ENCODE data around the gene SERPINB2. TPM values are rescaled to one million over a fixed set of nuclear protein-coding genes. Genes with fewer than 3 reads are reported as not detected.

Gene SERPINB2
- total RNA-seq, 1 experiment from 2014 or later, result not detected

DNA sequence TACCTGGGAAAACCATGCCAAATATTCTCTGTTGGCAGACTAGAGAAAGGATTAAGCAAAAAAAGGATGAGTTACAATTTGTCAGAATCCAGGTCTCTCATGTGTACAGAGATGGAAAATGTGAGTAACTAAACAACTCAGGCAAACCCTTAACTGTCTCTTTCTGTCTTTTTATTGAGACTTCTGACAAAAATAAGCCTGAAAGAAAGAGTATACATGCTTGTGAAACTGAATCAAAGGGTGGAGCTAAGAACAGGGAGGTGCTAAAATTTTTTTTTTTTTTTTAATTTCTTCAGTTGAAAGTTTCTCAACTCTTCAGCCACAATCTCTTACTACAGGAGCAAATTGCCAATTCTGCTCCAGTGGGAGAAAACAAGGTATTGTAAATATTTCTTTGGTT, 20.2 kb downstream of the SERPINB2 start, which contains the start of gene SERPINB10:
TSS of gene SERPINB10 (plus strand) at position 295 of the 400 bp plus-strand sequence. CDS start 7,553 bp downstream, outside the sequence.
- no peak for ATAC-seq
- Mint-ChIP-seq H3K27ac (no peak within 1 kb of the TSS), H3K9me3 (peaks cover 17% of the 10 kb centered on the region), H3K27me3 (ENCODE audit: low read depth) (no peaks in the 10 kb centered on the region), H3K4me3 (no peak within 1 kb of the TSS), H3K4me1 (peaks cover 13% of the 10 kb centered on the region), H3K36me3 (peaks cover 11% of the 10 kb centered on the region)
- no peak for DNase-seq (ENCODE audit: low spot score)
- no peak for TF ChIP-seq ZNF219 (CRISPR knock-in tag; IDR thresholded peaks at IDR 0.05; ENCODE audit: borderline replicate concordance)
- no peak for TF ChIP-seq ZNF232 (CRISPR knock-in tag; IDR thresholded peaks at IDR 0.05)
- TF ChIP-seq, protein P1, sequence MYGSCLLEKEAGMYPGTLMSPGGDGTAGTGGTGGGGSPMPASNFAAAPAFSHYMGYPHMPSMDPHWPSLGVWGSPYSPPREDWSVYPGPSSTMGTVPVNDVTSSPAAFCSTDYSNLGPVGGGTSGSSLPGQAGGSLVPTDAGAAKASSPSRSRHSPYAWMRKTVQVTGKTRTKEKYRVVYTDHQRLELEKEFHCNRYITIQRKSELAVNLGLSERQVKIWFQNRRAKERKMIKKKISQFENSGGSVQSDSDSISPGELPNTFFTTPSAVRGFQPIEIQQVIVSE (CRISPR knock-in tag; IDR thresholded peaks at IDR 0.05; ENCODE audit: borderline replicate concordance), result no peak
- TF ChIP-seq, protein P2, sequence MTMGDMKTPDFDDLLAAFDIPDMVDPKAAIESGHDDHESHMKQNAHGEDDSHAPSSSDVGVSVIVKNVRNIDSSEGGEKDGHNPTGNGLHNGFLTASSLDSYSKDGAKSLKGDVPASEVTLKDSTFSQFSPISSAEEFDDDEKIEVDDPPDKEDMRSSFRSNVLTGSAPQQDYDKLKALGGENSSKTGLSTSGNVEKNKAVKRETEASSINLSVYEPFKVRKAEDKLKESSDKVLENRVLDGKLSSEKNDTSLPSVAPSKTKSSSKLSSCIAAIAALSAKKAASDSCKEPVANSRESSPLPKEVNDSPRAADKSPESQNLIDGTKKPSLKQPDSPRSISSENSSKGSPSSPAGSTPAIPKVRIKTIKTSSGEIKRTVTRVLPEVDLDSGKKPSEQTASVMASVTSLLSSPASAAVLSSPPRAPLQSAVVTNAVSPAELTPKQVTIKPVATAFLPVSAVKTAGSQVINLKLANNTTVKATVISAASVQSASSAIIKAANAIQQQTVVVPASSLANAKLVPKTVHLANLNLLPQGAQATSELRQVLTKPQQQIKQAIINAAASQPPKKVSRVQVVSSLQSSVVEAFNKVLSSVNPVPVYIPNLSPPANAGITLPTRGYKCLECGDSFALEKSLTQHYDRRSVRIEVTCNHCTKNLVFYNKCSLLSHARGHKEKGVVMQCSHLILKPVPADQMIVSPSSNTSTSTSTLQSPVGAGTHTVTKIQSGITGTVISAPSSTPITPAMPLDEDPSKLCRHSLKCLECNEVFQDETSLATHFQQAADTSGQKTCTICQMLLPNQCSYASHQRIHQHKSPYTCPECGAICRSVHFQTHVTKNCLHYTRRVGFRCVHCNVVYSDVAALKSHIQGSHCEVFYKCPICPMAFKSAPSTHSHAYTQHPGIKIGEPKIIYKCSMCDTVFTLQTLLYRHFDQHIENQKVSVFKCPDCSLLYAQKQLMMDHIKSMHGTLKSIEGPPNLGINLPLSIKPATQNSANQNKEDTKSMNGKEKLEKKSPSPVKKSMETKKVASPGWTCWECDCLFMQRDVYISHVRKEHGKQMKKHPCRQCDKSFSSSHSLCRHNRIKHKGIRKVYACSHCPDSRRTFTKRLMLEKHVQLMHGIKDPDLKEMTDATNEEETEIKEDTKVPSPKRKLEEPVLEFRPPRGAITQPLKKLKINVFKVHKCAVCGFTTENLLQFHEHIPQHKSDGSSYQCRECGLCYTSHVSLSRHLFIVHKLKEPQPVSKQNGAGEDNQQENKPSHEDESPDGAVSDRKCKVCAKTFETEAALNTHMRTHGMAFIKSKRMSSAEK (CRISPR knock-in tag; IDR thresholded peaks at IDR 0.05; ENCODE audit: borderline replicate concordance), result no peak
- no peak for TF ChIP-seq NFATC4 (CRISPR knock-in tag; IDR thresholded peaks at IDR 0.05)
- TF ChIP-seq, protein P3, sequence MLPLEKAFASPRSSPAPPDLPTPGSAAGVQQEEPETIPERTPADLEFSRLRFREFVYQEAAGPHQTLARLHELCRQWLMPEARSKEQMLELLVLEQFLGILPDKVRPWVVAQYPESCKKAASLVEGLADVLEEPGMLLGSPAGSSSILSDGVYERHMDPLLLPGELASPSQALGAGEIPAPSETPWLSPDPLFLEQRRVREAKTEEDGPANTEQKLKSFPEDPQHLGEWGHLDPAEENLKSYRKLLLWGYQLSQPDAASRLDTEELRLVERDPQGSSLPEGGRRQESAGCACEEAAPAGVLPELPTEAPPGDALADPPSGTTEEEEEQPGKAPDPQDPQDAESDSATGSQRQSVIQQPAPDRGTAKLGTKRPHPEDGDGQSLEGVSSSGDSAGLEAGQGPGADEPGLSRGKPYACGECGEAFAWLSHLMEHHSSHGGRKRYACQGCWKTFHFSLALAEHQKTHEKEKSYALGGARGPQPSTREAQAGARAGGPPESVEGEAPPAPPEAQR (CRISPR knock-in tag; IDR thresholded peaks at IDR 0.05), result no peak
- TF ChIP-seq SMAD3 (CRISPR knock-in tag; IDR thresholded peaks at IDR 0.05; ENCODE audit: borderline replicate concordance), result no peak
- TF ChIP-seq SOX15 (CRISPR knock-in tag; IDR thresholded peaks at IDR 0.05), result no peak
- no peak for TF ChIP-seq GRHL2 (CRISPR knock-in tag; IDR thresholded peaks at IDR 0.05; ENCODE audit: insufficient replicate concordance, severe bottlenecking)
- CTCF ChIA-PET, result interaction anchor here (1.1 kb wide), 1 partner anchor 29 kb away, joined by 4 read pairs; no protein-coding TSS in a partner anchor
- POLR2A ChIA-PET, result no interaction called here

DNA sequence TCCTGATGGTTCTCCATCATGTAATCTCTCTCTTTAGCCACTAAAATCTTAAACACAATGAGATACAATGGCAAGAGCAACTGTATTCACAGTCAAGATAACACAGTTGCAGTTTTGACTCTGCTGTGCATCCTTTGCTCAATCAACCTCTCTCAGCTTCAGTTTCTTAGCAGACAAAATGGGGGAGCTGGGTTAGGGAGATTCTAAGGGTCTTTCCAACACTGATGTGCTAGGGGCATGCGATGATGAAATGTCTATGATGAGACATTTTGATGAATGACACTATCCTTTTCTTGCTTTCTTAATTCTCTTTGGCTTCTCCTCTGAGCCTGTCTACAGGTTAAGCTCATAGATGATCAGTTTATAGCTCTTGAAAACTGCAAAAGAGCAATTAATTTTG, 21.4 kb downstream of the SERPINB2 start:
- Mint-ChIP-seq H3K27ac (no peak overlapping the region), H3K4me1 (peaks cover 13% of the 10 kb centered on the region), H3K4me3 (no peak overlapping the region), H3K9me3 (peaks cover 17% of the 10 kb centered on the region), H3K27me3 (ENCODE audit: low read depth) (no peaks in the 10 kb centered on the region), H3K36me3 (peaks cover 11% of the 10 kb centered on the region)
- ATAC-seq, result no peak
- no peak for DNase-seq (ENCODE audit: low spot score)
- TF ChIP-seq, protein P1 (CRISPR knock-in tag; IDR thresholded peaks at IDR 0.05; ENCODE audit: borderline replicate concordance), result no peak
- TF ChIP-seq TP53 (CRISPR knock-in tag; IDR thresholded peaks at IDR 0.05) (no peak), SP1 (CRISPR knock-in tag; conservative IDR thresholded peaks at IDR 0.05) (no peak), HMGA2 (CRISPR knock-in tag; IDR thresholded peaks at IDR 0.05) (no peak), FOXJ3 (CRISPR knock-in tag; IDR thresholded peaks at IDR 0.05; ENCODE audit: borderline replicate concordance) (no peak), CREB1 (CRISPR knock-in tag; IDR thresholded peaks at IDR 0.05) (no peak)
- TF ChIP-seq, protein P4, sequence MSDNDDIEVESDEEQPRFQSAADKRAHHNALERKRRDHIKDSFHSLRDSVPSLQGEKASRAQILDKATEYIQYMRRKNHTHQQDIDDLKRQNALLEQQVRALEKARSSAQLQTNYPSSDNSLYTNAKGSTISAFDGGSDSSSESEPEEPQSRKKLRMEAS (CRISPR knock-in tag; IDR thresholded peaks at IDR 0.05), result no peak
- TF ChIP-seq, protein P5, sequence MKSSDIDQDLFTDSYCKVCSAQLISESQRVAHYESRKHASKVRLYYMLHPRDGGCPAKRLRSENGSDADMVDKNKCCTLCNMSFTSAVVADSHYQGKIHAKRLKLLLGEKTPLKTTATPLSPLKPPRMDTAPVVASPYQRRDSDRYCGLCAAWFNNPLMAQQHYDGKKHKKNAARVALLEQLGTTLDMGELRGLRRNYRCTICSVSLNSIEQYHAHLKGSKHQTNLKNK (CRISPR knock-in tag; IDR thresholded peaks at IDR 0.05), result no peak
- TF ChIP-seq, protein P6, sequence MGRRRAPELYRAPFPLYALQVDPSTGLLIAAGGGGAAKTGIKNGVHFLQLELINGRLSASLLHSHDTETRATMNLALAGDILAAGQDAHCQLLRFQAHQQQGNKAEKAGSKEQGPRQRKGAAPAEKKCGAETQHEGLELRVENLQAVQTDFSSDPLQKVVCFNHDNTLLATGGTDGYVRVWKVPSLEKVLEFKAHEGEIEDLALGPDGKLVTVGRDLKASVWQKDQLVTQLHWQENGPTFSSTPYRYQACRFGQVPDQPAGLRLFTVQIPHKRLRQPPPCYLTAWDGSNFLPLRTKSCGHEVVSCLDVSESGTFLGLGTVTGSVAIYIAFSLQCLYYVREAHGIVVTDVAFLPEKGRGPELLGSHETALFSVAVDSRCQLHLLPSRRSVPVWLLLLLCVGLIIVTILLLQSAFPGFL (CRISPR knock-in tag; IDR thresholded peaks at IDR 0.05; ENCODE audit: borderline replicate concordance), result no peak
- TF ChIP-seq, protein P7, sequence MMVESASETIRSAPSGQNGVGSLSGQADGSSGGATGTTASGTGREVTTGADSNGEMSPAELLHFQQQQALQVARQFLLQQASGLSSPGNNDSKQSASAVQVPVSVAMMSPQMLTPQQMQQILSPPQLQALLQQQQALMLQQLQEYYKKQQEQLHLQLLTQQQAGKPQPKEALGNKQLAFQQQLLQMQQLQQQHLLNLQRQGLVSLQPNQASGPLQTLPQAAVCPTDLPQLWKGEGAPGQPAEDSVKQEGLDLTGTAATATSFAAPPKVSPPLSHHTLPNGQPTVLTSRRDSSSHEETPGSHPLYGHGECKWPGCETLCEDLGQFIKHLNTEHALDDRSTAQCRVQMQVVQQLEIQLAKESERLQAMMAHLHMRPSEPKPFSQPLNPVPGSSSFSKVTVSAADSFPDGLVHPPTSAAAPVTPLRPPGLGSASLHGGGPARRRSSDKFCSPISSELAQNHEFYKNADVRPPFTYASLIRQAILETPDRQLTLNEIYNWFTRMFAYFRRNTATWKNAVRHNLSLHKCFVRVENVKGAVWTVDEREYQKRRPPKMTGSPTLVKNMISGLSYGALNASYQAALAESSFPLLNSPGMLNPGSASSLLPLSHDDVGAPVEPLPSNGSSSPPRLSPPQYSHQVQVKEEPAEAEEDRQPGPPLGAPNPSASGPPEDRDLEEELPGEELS (CRISPR knock-in tag; IDR thresholded peaks at IDR 0.05), result no peak
- CTCF ChIA-PET, result no interaction called here
- POLR2A ChIA-PET, result no interaction called here

Data from WTC11 (cell line).